Activated CD4-positive, alpha-beta memory T cell treated with anti-CD3 and anti-CD28 coated beads, Interleukin-2, amount 10 ng/mL, durations not matched to agents 7 days and 5 days (primary cell): ENCODE data around the gene USP30. TPM values are rescaled to one million over a fixed set of nuclear protein-coding genes. Genes with fewer than 3 reads are reported as not detected.

Experiments
- CTCF ChIA-PET: fragments of 350-600 bp; sonication (Branson Sonifier 250); formaldehyde crosslinking; loops from one replicate; lab custom pipeline; 2021; ENCODE audit warnings: antibody characterized with exemption, inconsistent platforms; lab: Charles Lee
- POLR2A ChIA-PET: fragments of 350-600 bp; sonication (Branson Sonifier 250); formaldehyde crosslinking; loops from one replicate; lab custom pipeline; 2021; ENCODE audit warnings: antibody characterized with exemption; lab: Charles Lee
- DNase-seq: peaks from one replicate; pipeline ENCODE4 v3.0.0-alpha.2; 2020
- H3K27ac Mint-ChIP-seq: one replicate; pipeline ENCODE4 v1.8.0; 2021; ENCODE audit warnings: mild to moderate bottlenecking, mixed read lengths
- H3K27me3 Mint-ChIP-seq: one replicate; pipeline ENCODE4 v1.8.0; 2021; ENCODE audit warnings: mixed read lengths
- H3K36me3 Mint-ChIP-seq: one replicate; pipeline ENCODE4 v1.8.0; 2021; ENCODE audit warnings: low read depth, mixed read lengths
- H3K4me1 Mint-ChIP-seq: one replicate; pipeline ENCODE4 v1.8.0; 2021; ENCODE audit warnings: mixed read lengths
- H3K4me3 Mint-ChIP-seq: one replicate; pipeline ENCODE4 v1.8.0; 2021; ENCODE audit warnings: mild to moderate bottlenecking, mixed read lengths
- H3K9me3 Mint-ChIP-seq: one replicate; pipeline ENCODE4 v1.8.0; 2021; ENCODE audit warnings: mixed read lengths
- total RNA-seq, 2 experiments: library from RNA; stranded (reverse); gene quantifications; one replicate each; pipeline ENCODE4 v1.2.3, GENCODE V29; 2021

USP30 gene
- total RNA-seq, 2 experiments from 2014 or later: 6.9 to 13.7 TPM

DNA sequence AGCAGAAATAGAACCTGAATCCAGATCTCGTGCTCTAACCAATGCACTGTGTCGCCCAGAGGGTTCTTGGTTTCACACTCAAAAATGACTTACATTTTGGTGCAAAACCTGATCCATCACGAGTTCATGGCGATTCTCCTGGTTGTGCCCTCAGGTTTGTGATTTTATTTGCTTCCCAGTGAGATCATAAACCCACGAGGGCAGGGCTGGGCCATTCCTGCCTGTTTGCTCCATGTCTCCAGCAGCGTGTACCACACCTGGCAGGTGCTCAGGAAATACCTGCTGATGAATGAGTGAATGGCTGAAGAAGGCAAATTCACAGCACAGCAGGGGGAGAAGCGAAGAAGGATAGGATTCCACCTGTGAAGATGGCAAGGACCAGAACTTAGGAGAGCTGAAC, 73.4 kb downstream of the USP30 start:
- Mint-ChIP-seq H3K4me1 (no peaks in the 10 kb centered on the region), H3K36me3 (no peaks in the 10 kb centered on the region), H3K27me3 (no peaks in the 10 kb centered on the region), H3K9me3 (no peaks in the 10 kb centered on the region), H3K4me3 (no peak overlapping the region), H3K27ac (no peak overlapping the region)
- ChIA-PET CTCF (interaction anchor here (5.1 kb wide), 1 partner anchor 14 kb away, joined by 19 read pairs; no protein-coding TSS in a partner anchor), POLR2A (no interaction called here)
- no peak for DNase-seq

- ChIA-PET CTCF (interaction anchor here (5.1 kb wide), 1 partner anchor 15 kb away, joined by 19 read pairs; no protein-coding TSS in a partner anchor), POLR2A (no interaction called here)
- Mint-ChIP-seq H3K4me3 (no peak overlapping the region), H3K9me3 (no peaks in the 10 kb centered on the region), H3K36me3 (no peaks in the 10 kb centered on the region), H3K27me3 (peaks cover 1% of the 10 kb centered on the region), H3K27ac (no peak overlapping the region), H3K4me1 (no peaks in the 10 kb centered on the region)
- no peak for DNase-seq
Observed at GRCh38 chr12:109126784-109127183, 74.4 kb downstream of the USP30 start.

DNA sequence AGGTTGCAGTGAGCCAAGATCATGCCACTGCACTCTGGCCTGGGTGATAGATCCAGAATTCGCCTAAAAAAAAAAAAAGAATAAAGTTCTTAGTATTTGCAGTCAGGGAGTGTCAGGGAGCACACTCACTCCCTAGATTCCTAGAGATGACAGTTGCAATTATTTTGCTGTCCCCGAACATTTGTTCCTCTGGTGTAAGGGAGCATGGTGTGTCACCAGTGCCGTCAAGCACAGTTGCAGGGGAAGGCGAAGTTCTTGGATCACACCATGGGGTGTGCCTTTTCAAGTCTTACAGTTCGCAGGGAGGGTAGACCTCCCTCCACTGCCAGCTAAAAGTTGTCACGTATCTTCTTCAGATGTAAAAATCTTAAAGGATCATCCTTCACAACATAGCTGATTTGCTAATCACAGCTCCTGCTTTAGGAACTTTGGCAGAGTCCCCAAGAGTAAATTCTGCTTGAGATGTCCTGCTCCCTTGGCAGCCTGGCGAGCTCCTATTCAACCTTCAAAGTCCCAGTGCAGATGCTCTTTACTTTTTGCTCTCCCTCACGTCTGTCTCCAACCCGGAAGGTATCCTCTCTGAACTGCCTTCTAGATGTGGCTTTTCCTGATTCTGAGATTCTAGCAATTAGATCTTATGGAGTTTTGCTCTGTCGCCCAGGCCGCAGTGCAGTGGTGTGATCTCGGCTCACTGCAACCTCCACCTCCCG, 75.3 kb downstream of the USP30 start:
- Mint-ChIP-seq H3K4me3 (no peak overlapping the region), H3K27ac (no peak overlapping the region), H3K36me3 (no peaks in the 10 kb centered on the region), H3K27me3 (peaks cover 3% of the 10 kb centered on the region), H3K4me1 (no peaks in the 10 kb centered on the region), H3K9me3 (no peaks in the 10 kb centered on the region)
- DNase-seq: no peak
- ChIA-PET POLR2A (no interaction called here), CTCF (interaction anchor here (0.6 to 5.1 kb wide), 3 partner anchors 16 to 727 kb away, joined by 3 to 19 read pairs (median 4); no protein-coding TSS in a partner anchor)

GRCh38 chr12:109130297-109131153, 78.1 kb downstream of the USP30 start:
- no peaks in the 10 kb centered on the region for H3K4me1 Mint-ChIP-seq
- H3K36me3 Mint-ChIP-seq: no peaks in the 10 kb centered on the region
- no peak overlapping the region for H3K4me3 Mint-ChIP-seq
- H3K9me3 Mint-ChIP-seq: no peaks in the 10 kb centered on the region
- H3K27ac Mint-ChIP-seq: no peak overlapping the region
- no peak for DNase-seq
- POLR2A ChIA-PET: no interaction called here
- H3K27me3 Mint-ChIP-seq: peaks cover 8% of the 10 kb centered on the region
- CTCF ChIA-PET: interaction anchor here (0.5 kb wide), 1 partner anchor 10 kb away, joined by 3 read pairs; no protein-coding TSS in a partner anchor

GRCh38 chr12:109131154-109132050, 79.0 kb downstream of the USP30 start:
- H3K27ac Mint-ChIP-seq: no peak overlapping the region
- DNase-seq: no peak
- H3K4me1 Mint-ChIP-seq: no peaks in the 10 kb centered on the region
- CTCF ChIA-PET: no interaction called here
- H3K36me3 Mint-ChIP-seq: no peaks in the 10 kb centered on the region
- H3K27me3 Mint-ChIP-seq: peaks cover 9% of the 10 kb centered on the region
- H3K4me3 Mint-ChIP-seq: no peak overlapping the region
- no peaks in the 10 kb centered on the region for H3K9me3 Mint-ChIP-seq
- POLR2A ChIA-PET: no interaction called here

DNA sequence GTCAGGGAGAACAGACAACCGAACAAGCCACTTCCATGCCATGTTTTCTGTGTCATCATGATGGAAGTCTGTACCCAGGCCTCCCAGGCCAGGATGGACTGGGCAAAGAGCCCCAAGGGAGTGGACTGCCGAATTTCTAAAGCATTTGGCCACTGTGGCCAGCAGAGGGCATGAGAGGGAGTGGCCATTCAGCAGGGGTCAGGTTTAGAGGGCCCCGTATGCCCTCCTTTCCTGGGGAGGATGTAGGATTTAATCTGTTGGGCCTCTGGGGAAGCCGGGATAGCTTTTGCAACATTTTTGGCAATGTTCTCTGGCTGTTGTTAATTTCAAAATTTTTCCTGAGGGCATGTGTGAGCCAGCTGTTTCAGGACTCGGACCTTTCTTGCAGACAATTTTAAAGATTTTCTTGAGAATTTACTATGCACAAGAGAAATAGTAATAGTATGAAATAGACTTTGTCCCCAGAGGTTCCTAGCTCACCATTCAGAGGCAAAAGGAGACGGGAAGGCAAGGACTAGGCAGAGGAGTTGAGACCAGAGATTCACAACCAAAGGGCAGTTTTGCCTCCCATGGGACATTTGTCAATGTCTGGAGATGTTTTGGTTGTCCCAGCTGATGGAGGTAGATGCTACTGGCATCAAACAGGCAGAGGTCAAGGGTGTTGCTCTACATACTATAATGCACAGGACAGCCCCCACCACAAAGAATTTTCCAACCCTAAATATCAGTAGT, 82.0 kb downstream of the USP30 start:
- no peak for DNase-seq
- Mint-ChIP-seq H3K27me3 (peaks cover 13% of the 10 kb centered on the region), H3K4me1 (no peaks in the 10 kb centered on the region), H3K27ac (no peak overlapping the region), H3K4me3 (no peak overlapping the region), H3K36me3 (no peaks in the 10 kb centered on the region), H3K9me3 (no peaks in the 10 kb centered on the region)
- POLR2A ChIA-PET: no interaction called here
- CTCF ChIA-PET: no interaction called here

DNA sequence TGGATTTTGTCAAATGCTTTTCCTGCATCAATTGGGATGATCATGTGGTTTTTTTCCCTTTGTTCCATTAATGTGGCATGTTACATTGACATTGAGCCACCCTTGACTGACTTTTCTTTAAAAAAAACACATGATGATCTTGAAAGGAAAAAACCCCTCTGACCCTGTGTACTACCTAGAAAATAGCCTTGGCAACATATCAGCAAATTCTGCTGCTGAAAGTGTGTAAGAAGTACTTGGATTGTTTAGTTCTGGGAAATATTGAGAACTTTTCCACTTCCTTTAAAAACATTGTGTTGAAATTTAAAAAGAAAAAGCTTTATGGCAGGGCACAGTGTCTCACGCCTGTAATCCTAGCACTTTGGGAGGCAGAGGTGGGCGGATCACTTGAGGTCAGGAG, 84.7 kb downstream of the USP30 start:
- H3K36me3 Mint-ChIP-seq: no peaks in the 10 kb centered on the region
- no peaks in the 10 kb centered on the region for H3K9me3 Mint-ChIP-seq
- CTCF ChIA-PET: no interaction called here
- POLR2A ChIA-PET: no interaction called here
- H3K27me3 Mint-ChIP-seq: peaks cover 10% of the 10 kb centered on the region
- no peak for DNase-seq
- H3K4me3 Mint-ChIP-seq: no peak overlapping the region
- H3K4me1 Mint-ChIP-seq: peaks cover 3% of the 10 kb centered on the region
- no peak overlapping the region for H3K27ac Mint-ChIP-seq

Other genes with a start within 250 kb of the USP30 start
- 10 to 100 TPM; 56.7 to 57.4 TPM for gene SSH1, start 195.0 kb upstream of the USP30 start, total RNA-seq
- not detected for gene DAO, start 172.5 kb upstream of the USP30 start, total RNA-seq
- gene SVOP, start 31.5 kb upstream of the USP30 start, total RNA-seq: not detected
- 1 to 10 TPM; 8.2 to 8.7 TPM for gene ALKBH2, start 40.9 kb downstream of the USP30 start, total RNA-seq
- gene UNG, start 45.0 kb downstream of the USP30 start, total RNA-seq: 10 to 100 TPM; 35.3 to 38.4 TPM
- 10 to 100 TPM in 1 of 2 experiments, 1 to 10 TPM in 1; 9.7 to 12.2 TPM for gene ACACB, start 64.0 kb downstream of the USP30 start, total RNA-seq